Skeletal muscle satellite cell (primary cell): Measurements from ENCODE around the gene FUT1.

Source experiments
- H3K27me3 ChIP-seq: 2 replicates; pipeline ENCODE4 v1.7.0; 2013; ENCODE audit warnings: low read length; ENCODE audit not compliant: control insufficient read depth, insufficient read depth
- H3K36me3 ChIP-seq: 2 replicates; pipeline ENCODE4 v1.7.0; 2013; ENCODE audit warnings: mild to moderate bottlenecking, control low read depth, low read length; ENCODE audit not compliant: insufficient read depth
- H3K4me1 ChIP-seq: 2 replicates; pipeline ENCODE4 v1.7.0; 2013; ENCODE audit warnings: low read length; ENCODE audit not compliant: control insufficient read depth, insufficient read depth
- H3K4me2 ChIP-seq: 2 replicates; pipeline ENCODE4 v1.7.0; 2013; ENCODE audit warnings: mild to moderate bottlenecking, low read length
- H3K4me3 ChIP-seq: 2 replicates; pipeline ENCODE4 v1.7.0; 2013; ENCODE audit warnings: low read length
- H3K9ac ChIP-seq: 2 replicates; pipeline ENCODE4 v1.7.0; 2013; ENCODE audit warnings: mild to moderate bottlenecking, low read depth, low read length, moderate library complexity
- H3K9me3 ChIP-seq: replicated peaks from 2 replicates; pipeline ENCODE4 v1.7.0; 2013; ENCODE audit warnings: mild to moderate bottlenecking, control low read depth, low read length

FUT1 gene

DNA sequence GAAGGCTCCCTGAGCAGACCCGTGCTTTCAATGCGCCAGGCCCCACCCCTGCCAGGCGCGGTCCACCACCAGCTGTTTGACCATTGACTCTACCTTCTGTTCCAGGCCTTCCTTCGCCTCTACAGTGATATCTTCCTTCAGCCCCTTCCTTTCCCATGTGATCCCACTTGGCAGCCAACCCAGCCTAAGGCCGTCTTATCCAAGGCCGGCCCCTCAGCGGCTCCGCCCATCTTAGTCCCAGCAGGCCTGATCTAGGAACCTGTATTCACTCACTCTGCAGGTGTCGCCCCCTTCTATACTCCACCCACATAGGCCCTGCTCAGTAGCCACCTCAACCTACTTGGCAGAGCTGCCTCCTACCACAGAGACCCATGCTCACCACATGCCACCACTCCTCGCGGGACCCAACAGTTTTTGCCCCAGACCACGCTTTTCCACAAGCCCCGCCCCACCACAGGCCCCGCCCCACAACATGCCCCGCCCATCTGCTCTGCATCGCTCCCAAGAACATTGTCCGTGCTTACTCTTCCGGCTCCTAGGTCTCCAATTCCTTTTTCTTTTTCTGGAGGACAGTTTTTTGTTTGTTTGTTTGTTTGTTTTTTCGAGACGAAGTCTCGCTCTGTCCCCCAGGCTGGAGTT, 15.0 kb downstream of the FUT1 start:
- Histone ChIP-seq H3K4me3 (no peak overlapping the region), H3K27me3 (peaks cover 3% of the 10 kb centered on the region), H3K9ac (no peak overlapping the region), H3K9me3 (no peaks in the 10 kb centered on the region), H3K4me2 (no peak overlapping the region), H3K36me3 (no peaks in the 10 kb centered on the region), H3K4me1 (peaks cover 10% of the 10 kb centered on the region)

DNA sequence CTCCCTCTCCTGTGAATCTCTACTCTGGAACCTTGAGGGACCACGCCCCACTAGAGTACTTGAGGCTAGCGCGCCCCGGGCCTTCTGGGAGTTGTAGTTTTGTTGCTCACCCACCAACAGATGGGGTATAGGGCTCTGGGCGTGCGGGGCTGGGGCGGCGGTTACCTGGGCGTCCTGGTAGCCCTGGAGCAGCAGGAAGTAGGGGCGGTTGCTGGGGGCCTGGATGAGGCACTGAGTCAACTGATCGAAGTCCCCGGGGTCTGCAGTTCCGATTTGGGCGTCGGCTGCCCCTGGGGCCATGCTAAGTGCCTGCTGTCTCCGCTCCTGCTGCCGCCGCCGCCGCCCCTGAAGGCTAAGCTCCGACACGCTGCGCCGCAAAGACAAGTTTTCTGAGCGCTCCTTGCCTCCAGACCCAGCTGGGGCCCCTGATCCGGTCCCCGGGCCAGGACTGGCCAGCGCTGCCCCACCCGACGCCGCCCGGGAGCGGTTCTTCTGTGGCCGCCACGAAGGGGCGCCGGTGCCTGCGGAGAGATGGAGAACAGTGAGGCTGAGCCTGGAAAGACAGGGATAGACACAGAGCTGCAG, 17.3 kb downstream of the FUT1 start:
- Histone ChIP-seq H3K4me3 (no peak overlapping the region), H3K27me3 (peaks cover 3% of the 10 kb centered on the region), H3K4me1 (peaks cover 10% of the 10 kb centered on the region), H3K36me3 (no peaks in the 10 kb centered on the region), H3K9ac (no peak overlapping the region), H3K4me2 (no peak overlapping the region), H3K9me3 (no peaks in the 10 kb centered on the region)

DNA sequence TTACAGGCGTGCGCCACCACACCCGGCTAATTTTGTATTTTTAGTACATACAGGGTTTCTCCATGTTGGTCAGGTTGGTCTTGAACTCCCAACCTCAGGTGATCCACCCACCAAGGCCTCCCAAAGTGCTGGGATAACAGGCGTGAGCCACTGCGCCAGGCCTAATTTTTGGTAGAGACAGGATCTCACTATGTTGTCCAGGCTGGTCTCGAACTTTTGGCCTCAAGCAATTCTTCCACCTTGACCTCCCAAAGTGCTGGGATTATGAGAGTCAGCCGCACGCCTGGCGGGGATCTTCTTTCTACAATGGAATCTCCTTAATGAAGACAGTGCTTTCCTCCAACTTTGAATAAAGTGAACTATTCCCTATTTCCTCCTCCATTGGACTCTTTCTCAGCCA, 17.8 kb downstream of the FUT1 start:
- Histone ChIP-seq H3K4me3 (no peak overlapping the region), H3K4me1 (peaks cover 10% of the 10 kb centered on the region), H3K27me3 (no peaks in the 10 kb centered on the region), H3K9me3 (no peaks in the 10 kb centered on the region), H3K36me3 (no peaks in the 10 kb centered on the region), H3K9ac (no peak overlapping the region), H3K4me2 (no peak overlapping the region)

DNA sequence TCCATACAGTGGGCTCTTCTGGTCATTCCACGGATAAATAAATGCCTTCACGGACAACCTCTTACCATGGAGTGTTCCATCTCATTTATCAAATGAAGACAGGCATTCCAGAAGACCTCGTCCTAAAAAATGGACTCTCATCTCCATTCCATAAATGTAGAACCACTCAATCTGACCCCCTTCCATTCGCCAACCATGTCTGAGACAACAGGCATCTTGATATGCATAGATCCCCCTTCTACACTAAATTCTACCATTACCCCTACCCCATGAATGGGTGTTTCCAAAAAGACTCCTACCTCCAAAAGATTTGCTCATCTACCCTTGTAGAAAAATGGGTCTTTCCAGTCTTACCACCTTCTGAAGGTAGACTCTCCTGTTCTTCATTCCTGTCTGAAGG, 21.0 kb downstream of the FUT1 start:
- Histone ChIP-seq H3K4me1 (no peaks in the 10 kb centered on the region), H3K27me3 (no peaks in the 10 kb centered on the region), H3K9ac (no peak overlapping the region), H3K36me3 (no peaks in the 10 kb centered on the region), H3K4me3 (no peak overlapping the region), H3K4me2 (no peak overlapping the region), H3K9me3 (no peaks in the 10 kb centered on the region)

DNA sequence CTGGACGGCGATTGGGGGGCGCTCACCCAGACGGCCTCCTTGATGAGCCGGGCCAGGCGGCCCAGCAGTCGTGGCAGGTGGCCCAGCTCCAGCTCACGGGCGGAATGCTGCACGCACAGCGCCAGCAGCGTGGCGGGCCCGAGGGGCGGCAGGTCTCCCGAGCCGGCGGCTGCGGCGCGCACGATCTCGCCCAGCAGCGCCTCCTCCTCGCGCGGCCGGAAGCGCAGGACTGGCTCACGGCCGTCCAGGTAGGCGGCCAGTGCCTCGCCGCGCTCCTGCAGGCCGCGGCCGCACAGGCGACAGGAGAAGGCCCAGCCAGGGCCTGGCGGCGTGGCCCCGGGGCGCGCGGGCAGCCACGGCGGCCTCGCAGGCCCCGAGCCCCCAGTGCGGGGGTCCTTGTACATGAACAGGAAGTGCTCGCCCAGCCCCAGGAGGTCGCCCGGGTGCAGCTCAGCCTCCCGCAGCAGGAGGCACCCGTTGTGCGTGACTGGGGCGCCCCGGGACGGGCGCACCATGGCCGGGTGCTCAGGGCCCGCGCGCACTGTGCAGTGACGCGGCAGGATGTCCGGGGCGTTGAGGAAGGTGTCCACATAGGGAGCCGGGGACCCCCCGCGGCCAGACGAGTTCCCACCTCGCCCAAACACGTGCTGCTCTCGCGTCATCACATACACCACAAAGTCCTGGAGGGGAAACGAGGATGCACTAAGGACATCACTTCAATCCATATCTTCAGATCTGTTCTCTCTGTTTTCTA, 23.4 kb downstream of the FUT1 start:
- Histone ChIP-seq H3K4me3 (no peak overlapping the region), H3K27me3 (no peaks in the 10 kb centered on the region), H3K4me1 (peaks cover 7% of the 10 kb centered on the region), H3K9ac (no peak overlapping the region), H3K9me3 (no peaks in the 10 kb centered on the region), H3K36me3 (no peaks in the 10 kb centered on the region), H3K4me2 (no peak overlapping the region)

DNA sequence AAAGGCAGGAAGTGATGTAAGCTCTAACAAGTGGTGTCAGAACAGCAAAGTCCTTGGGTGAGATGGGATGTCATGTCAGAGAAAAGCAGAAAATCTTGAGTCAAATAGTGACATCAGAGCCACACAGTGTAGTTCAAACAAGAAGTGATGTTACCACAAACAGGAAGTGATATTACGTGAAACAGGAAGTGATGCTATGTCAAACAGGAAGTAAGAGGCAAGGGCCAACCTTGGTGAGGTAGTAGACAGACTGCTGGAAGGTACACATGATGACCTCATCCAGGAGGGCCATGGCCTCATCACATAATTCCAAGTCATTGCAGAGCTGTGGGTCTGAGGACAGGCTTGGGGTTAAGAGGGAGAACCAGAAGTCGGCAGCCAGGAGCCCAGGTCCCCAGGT, 25.9 kb downstream of the FUT1 start:
- Histone ChIP-seq H3K9me3 (no peaks in the 10 kb centered on the region), H3K27me3 (no peaks in the 10 kb centered on the region), H3K36me3 (no peaks in the 10 kb centered on the region), H3K9ac (no peak overlapping the region), H3K4me2 (no peak overlapping the region), H3K4me1 (peaks cover 7% of the 10 kb centered on the region), H3K4me3 (no peak overlapping the region)

DNA sequence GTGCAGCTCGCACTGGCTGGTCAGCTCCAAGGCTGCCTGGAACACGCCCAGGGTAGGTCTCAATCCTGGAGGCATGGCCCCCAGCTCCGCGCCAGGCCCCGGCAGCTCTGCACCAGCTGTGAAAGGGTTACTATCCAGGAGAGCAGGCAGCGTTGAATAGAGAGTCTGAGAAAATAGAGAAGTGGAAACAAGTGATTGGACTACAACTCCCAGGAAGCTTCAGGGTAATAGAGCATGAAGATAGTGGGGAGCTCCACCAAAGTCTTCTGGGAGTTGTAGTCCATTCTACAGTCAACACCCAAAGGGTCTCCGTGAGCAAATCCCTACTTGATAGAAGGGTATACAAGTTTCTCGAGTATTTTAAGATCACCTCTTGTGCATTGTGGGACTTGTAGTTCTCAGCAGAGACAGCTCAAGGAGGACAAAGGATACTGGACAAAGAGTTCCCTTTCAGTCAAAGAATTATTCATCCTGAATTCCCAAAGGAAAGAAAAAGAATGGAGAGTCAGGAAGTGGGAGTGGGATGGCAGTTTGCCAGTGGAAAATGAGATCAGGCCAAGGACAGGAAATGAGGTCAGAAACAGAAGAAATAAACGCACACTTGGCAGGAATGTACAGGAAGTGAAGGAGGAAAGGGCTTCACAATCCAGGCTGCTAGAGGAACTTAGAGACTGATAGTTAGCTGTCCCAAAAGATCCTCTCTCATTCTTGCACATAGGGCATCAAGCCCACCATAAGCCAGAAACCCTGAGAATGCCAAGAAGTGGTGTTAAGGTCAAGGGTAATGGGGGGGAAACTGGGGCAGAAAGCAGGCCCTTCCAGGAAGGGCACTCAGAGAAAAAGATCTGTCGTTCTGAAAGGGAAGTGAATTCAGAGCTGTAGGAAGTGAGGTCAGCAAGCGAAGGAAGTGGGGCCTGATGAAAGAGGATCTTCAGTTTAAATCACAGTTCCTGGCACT, 27.4 kb downstream of the FUT1 start:
- Histone ChIP-seq H3K4me1 (peaks cover 14% of the 10 kb centered on the region), H3K36me3 (no peaks in the 10 kb centered on the region), H3K4me3 (no peak overlapping the region), H3K9ac (no peak overlapping the region), H3K27me3 (no peaks in the 10 kb centered on the region), H3K9me3 (no peaks in the 10 kb centered on the region), H3K4me2 (no peak overlapping the region)

DNA sequence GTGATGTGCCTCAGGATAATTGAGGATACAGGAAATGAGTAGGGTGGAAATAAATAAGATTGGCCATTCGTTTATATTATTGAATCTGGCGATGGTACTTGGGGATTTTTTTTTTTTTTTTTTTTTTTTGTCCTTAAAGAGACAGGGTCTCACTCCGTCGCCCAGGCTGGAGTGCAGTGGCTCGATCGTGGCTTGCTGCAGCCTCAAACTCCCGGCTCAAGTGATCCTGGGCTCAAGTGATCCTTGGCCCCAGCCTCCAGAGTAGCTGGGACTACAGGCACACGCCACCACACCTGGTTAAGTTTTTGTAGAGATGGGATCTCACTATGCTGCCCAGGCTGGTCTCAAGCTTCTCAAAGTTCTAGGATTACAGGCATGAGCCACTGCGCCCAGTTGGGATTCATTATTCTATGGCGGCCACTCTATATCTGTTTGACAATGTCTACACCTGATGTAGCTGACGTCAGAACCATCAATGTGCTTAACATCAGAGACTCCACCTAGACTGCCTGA, 30.2 kb downstream of the FUT1 start:
- Histone ChIP-seq H3K4me3 (no peak overlapping the region), H3K4me1 (peaks cover 15% of the 10 kb centered on the region), H3K9me3 (no peaks in the 10 kb centered on the region), H3K4me2 (no peak overlapping the region), H3K9ac (no peak overlapping the region), H3K36me3 (no peaks in the 10 kb centered on the region), H3K27me3 (no peaks in the 10 kb centered on the region)

DNA sequence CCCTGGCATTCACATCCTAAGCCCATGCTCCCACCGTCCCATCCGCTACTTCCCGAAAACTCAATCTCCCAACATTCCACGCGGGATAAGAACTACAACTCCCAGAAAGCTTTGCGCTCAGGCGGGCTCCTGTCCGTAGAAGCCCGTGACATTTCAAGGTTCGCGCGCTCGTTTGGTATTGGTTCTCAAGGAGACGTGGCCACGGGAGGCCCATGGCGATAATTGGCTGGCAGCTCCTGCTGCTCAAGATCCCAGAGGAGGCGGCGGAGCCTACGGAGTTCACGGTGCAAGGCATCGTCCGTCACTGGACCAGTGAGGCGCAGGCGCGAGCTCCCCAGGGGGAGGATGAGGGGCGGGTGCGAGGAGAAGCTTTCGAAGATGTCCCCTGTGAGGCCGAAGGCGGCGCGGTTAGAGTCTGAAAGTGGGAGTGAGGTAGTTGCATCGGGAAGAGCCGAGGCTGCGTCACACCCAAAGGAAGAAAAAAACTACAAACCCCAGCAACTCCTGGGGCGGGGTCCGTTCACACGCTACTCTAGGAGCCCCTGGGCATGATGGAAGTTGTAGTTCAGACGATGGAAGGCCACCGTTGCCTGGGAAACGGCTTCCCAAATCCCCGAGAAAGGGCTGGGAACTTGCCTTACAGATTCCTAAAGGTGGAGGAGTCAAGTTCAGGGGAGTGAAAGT, 31.7 kb downstream of the FUT1 start:
- H3K36me3 ChIP-seq, result no peaks in the 10 kb centered on the region
- peak overlapping the region; percentile 95 for H3K4me2 ChIP-seq
- peak overlapping the region; percentile 83 for H3K9ac ChIP-seq
- peak overlapping the region; percentile 87 for H3K4me3 ChIP-seq
- peaks cover 30% of the 10 kb centered on the region for H3K4me1 ChIP-seq
- H3K27me3 ChIP-seq, result no peaks in the 10 kb centered on the region
- no peaks in the 10 kb centered on the region for H3K9me3 ChIP-seq

DNA sequence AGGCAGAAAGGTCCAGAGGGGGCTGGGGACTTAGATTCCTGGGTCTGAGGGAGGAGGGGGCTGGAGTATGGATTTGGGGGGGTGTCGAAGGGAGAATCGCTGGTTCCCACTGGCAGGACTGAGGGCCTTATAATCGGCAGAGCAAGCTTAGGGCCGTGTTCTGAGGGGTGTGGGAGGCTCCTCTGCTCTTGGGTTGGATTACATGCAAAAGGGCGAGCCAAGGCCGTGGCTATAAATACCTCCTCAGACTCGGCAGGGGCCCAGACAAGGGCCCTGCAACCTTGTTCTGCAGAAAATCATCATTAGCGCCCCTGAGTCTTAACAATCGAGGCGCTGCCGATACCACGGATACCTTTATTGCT, 32.2 kb downstream of the FUT1 start:
- Histone ChIP-seq H3K27me3 (no peaks in the 10 kb centered on the region), H3K4me3 (peak overlapping the region; percentile 87), H3K4me1 (peaks cover 32% of the 10 kb centered on the region), H3K4me2 (peak overlapping the region; percentile 95), H3K9me3 (no peaks in the 10 kb centered on the region), H3K36me3 (no peaks in the 10 kb centered on the region), H3K9ac (peak overlapping the region; percentile 3)
